ENCODE data around the gene TMEM132A.

DNA sequence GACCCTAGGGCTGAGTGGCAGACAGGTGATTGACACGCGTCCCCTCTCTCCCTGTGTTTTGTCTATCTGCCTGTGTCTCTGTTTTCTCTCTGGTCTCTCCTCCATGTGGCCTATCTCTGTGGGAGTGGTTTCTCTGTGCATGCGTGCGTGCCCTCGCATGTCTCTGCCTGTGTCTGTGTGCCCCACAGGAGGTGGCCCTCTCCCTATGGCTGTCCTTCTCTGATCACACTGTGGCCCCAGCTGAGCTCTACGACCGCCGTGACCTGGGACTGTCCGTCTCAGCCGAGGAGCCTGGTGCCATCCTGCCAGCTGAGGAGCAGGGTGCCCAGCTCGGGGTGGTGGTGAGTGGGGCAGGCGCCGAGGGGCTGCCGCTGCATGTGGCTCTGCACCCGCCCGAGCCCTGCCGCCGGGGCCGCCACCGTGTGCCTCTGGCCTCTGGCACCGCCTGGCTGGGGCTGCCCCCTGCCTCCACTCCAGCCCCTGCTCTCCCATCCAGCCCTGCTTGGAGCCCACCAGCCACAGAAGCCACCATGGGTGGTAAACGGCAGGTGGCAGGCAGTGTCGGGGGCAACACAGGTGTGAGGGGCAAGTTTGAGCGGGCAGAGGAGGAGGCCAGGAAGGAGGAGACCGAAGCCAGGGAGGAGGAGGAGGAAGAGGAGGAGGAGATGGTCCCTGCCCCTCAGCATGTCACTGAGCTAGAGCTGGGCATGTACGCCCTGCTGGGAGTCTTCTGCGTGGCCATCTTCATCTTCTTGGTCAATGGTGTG, 11.6 kb downstream of the TMEM132A start:
- no peak for TF ChIP-seq POLR2A (IDR thresholded peaks at IDR 0.05)
- TF ChIP-seq, protein P1, sequence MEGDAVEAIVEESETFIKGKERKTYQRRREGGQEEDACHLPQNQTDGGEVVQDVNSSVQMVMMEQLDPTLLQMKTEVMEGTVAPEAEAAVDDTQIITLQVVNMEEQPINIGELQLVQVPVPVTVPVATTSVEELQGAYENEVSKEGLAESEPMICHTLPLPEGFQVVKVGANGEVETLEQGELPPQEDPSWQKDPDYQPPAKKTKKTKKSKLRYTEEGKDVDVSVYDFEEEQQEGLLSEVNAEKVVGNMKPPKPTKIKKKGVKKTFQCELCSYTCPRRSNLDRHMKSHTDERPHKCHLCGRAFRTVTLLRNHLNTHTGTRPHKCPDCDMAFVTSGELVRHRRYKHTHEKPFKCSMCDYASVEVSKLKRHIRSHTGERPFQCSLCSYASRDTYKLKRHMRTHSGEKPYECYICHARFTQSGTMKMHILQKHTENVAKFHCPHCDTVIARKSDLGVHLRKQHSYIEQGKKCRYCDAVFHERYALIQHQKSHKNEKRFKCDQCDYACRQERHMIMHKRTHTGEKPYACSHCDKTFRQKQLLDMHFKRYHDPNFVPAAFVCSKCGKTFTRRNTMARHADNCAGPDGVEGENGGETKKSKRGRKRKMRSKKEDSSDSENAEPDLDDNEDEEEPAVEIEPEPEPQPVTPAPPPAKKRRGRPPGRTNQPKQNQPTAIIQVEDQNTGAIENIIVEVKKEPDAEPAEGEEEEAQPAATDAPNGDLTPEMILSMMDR (IDR thresholded peaks at IDR 0.05) = no peak
- TF ChIP-seq POLR2AphosphoS5 (IDR thresholded peaks at IDR 0.05; ENCODE audit: insufficient read depth in 1 of 2, low read depth in 1 of 2) = no peak

Measured in vagina (tissue), 2 donors.